Ovary (tissue), 9 donors: ENCODE measurements around the gene XIRP2. TPM values are rescaled to one million over a fixed set of nuclear protein-coding genes. Genes with fewer than 3 reads are reported as not detected.

ENCODE experiments used
- DNase-seq, 5 donors: peaks; one replicate each; pipeline ENCODE4 v3.0.0-alpha.2; 2019 to 2020
- H3K27ac ChIP-seq, 2 donors: fragments of 200-600 bp; one replicate each; pipeline versions ENCODE4 v1.5.1 to v1.8.0; 2019 to 2022
- H3K27me3 ChIP-seq: fragments of 200-600 bp; one replicate; pipeline ENCODE4 v1.8.0; 2022
- H3K36me3 ChIP-seq: fragments of 200-600 bp; sonication (generic); one replicate; pipeline ENCODE4 v1.5.1; 2019
- H3K4me1 ChIP-seq: one replicate; pipeline ENCODE4 v1.8.1; 2013; ENCODE audit warnings: mild to moderate bottlenecking, moderate library complexity; ENCODE audit not compliant: insufficient read depth
- H3K4me3 ChIP-seq: fragments of 200-600 bp; sonication (generic); one replicate; pipeline ENCODE4 v1.5.1; 2017
- H3K9me3 ChIP-seq, 2 donors: fragments of 200-600 bp in 1 of 2; sonication (generic) in 1 of 2; one replicate each; pipeline versions ENCODE4 v1.5.1 to v1.8.1; 2013 to 2019; ENCODE audit warnings: mild to moderate bottlenecking in 1 of 2, moderate library complexity in 1 of 2
- EP300 ChIP-seq: sonication (generic); formaldehyde crosslinking; IDR thresholded peaks from one replicate; pipeline ENCODE4 v1.6.1; 2017; ENCODE audit warnings: antibody characterized with exemption
- POLR2A ChIP-seq: fragments of 450-650 bp; IDR thresholded peaks from one replicate; pipeline ENCODE4 v1.6.1; 2017; ENCODE audit warnings: antibody characterized with exemption, mild to moderate bottlenecking, moderate library complexity
- WGBS, 3 donors: extraction: QIAGEN DNeasy Blood & Tissue Kit in 1 of 3; methylation state at CpG; one replicate each; pipeline versions ENCODE4 v1.1.5 to v1.1.7; 2013 to 2017; 5-methylcytosine and 5-hydroxymethylcytosine counted together
- intact Hi-C, 4 donors: fragments of 100-400 bp; cut with DNase I; formaldehyde crosslinking; loops; one replicate each; pipeline versions ENCODE4 v1.11.0 to v1.15.1; 2022 to 2023
- polyA plus RNA-seq, 2 donors: library from polyadenylated mRNA; stranded (reverse); fragments of 200-250 nt in 1 of 2; fragments of 350-450 nt in 1 of 2; fragmentation: Illumina TruSeq in 1 of 2; extraction: RNeasy Lipid Tissue Mini Kit (QIAGEN cat#74804) in 1 of 2; gene quantifications; one replicate each; pipeline ENCODE4 v1.2.3, GENCODE V29; 2013 to 2014
- total RNA-seq, 7 donors: library from RNA; depleted of rRNA in 2 of 7; stranded (reverse); fragments of >200 nt in 2 of 7; fragmentation: NEBNext Ultra II Directional in 3 of 7; extraction: Animal tissue kit (Norgen Biotek cat#: 25700) in 3 of 7; gene quantifications; one replicate each; pipeline versions ENCODE4 v1.1.0 to v1.2.4, GENCODE V29; 2016 to 2023
- TF ChIP-seq, protein P1 (sequence below), 3 donors: fragments of 450-650 bp in 2 of 3; fragments of 200-600 bp in 1 of 3; IDR thresholded peaks; one replicate each; pipeline versions ENCODE4 v1.5.1 to v1.8.0; 2016 to 2022; ENCODE audit warnings: antibody characterized with exemption in 3 of 3, mild to moderate bottlenecking in 1 of 3
- donor health status: DM: no; HTN: no; CAD: no; lungs with moderate emphysema.
- donor health status: DM: no; HTN: no; CAD: no.
- donor health status: Bipolar disorder and iron deficiency.
- donor health status: DM: yes; HTN: yes; CAD: no.
- donor health status: DM: no; HTN: no; CAD: no.
- donor health status: DM: yes; HTN: yes; CAD: no.

XIRP2 gene
- total and polyA plus RNA-seq, 9 donors, result 0.03 to 0.47 (median 0.12) TPM; not detected in 4

DNA sequence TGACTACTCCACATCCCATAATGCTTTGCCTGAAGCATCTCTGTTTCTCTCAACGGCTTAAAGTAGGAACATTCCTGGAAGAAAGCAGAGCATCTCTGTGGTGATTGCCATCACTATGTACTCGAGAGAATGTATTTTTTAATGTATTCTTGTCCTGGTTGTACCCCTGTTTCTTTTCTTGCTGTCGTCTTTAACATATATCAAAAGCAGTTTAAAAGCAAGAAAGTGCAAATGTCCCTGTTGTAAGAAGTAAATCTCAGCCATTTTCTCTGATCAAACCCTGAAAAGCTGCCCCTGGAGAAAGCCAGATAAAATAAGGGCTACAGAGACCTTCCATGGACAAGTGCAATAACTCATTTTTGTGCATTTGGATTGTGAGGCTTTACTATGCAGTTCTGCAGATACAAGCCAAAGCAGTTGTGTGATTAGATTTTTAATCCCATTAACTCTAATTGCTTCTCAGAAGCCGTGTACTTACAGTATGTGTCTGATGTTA is 70.8 kb downstream of the XIRP2 start:
- Histone ChIP-seq H3K27me3 (no peaks in the 10 kb centered on the region), H3K4me1 (no peaks in the 10 kb centered on the region), H3K9me3 (no peaks in the 10 kb centered on the region), H3K36me3 (no peaks in the 10 kb centered on the region), H3K27ac (no peak overlapping the region), H3K4me3 (no peak overlapping the region)
- intact Hi-C loops, result no loop called here
- TF ChIP-seq, protein P1, sequence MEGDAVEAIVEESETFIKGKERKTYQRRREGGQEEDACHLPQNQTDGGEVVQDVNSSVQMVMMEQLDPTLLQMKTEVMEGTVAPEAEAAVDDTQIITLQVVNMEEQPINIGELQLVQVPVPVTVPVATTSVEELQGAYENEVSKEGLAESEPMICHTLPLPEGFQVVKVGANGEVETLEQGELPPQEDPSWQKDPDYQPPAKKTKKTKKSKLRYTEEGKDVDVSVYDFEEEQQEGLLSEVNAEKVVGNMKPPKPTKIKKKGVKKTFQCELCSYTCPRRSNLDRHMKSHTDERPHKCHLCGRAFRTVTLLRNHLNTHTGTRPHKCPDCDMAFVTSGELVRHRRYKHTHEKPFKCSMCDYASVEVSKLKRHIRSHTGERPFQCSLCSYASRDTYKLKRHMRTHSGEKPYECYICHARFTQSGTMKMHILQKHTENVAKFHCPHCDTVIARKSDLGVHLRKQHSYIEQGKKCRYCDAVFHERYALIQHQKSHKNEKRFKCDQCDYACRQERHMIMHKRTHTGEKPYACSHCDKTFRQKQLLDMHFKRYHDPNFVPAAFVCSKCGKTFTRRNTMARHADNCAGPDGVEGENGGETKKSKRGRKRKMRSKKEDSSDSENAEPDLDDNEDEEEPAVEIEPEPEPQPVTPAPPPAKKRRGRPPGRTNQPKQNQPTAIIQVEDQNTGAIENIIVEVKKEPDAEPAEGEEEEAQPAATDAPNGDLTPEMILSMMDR (IDR thresholded peaks at IDR 0.05), result no peak
- TF ChIP-seq POLR2A (no peak), EP300 (no peak)
- WGBS, 3 donors, result 16 to 19% (median 16%) methylated on average over 4 of the region's 4 CpGs
- DNase-seq, result no peak

DNA sequence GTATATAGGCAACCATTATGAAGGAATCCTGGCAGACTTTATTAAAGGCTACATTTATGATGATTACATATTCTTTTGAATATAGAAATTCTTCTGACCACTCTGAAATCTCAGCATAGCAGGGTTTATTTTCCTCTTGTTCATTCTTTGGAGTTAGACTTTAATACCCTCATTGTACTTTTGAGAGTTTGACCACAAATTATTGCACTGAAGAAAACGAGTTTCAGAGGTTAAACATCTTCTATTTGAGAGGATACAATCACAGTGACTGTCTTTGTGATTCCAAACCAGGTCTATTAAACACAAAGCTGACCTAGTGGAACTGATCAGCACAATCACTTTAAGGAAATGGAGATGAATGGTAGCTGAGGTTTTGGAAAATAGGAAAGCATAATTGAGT is 71.3 kb downstream of the XIRP2 start:
- no peak for DNase-seq
- intact Hi-C loops, result no loop called here
- TF ChIP-seq EP300 (no peak), POLR2A (no peak)
- TF ChIP-seq, protein P1 (IDR thresholded peaks at IDR 0.05), result no peak
- no peaks in the 10 kb centered on the region for H3K36me3 ChIP-seq
- 20 to 55% (median 45%) methylated on average over 1 of the region's 1 CpG for WGBS, 3 donors
- H3K9me3 ChIP-seq, result no peaks in the 10 kb centered on the region
- H3K4me3 ChIP-seq, result no peak overlapping the region
- H3K4me1 ChIP-seq, result no peaks in the 10 kb centered on the region
- H3K27ac ChIP-seq, result no peak overlapping the region
- H3K27me3 ChIP-seq, result no peaks in the 10 kb centered on the region

DNA sequence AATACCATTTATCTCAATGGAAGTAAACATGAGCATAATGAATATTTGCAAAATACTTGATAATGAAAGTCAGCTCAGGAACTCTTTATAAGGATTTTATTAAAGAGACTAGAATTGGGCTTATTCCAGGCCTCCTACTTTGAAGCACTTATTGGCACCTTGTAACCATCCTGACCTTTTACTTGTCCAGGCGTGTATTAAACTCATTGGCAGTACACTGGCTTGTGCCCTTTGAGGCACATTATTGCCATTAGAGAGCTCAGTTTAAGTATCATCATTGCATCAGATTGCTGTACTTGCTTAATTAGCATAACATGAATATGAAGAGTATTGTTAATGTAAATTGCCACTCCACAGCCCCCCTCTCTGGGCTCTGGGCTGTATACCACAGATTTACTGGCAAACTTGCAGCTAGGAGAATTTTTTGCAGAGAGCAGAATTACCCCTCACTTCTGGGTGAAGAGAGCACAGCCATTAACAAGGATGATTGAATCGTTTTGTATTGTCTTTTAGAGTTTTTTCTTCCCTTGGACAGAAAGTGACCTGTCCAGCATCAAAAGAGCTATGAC is 72.5 kb downstream of the XIRP2 start:
- Histone ChIP-seq H3K4me1 (no peaks in the 10 kb centered on the region), H3K27me3 (no peaks in the 10 kb centered on the region), H3K9me3 (no peaks in the 10 kb centered on the region), H3K36me3 (no peaks in the 10 kb centered on the region), H3K4me3 (no peak overlapping the region), H3K27ac (no peak overlapping the region)
- no peak for DNase-seq
- intact Hi-C loops, result no loop called here
- WGBS, 3 donors, result 41 to 50% (median 47%) methylated on average over 2 of the region's 2 CpGs
- TF ChIP-seq EP300, result no peak
- TF ChIP-seq, protein P1 (IDR thresholded peaks at IDR 0.05), result no peak
- TF ChIP-seq POLR2A, result no peak

DNA sequence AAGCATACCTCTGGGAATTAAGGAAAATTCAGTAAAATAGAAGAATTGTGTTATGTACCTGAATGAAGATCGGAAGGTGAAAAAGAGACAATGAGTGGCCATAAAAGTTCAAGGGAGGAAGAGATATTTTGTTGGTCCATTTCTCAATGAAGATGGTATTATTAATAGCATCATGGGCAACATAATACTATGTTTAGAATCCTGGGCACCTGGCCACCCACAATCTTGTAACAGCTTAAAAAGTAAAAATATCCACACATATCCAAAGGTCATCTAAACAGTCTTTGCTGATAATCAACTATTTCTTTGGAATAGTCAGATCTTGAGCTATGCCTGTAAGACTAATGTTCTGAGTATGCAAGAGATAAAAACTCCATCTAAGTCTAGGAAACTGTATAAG is 73.7 kb downstream of the XIRP2 start:
- Histone ChIP-seq H3K4me3 (no peak overlapping the region), H3K27ac (no peak overlapping the region), H3K27me3 (no peaks in the 10 kb centered on the region), H3K9me3 (no peaks in the 10 kb centered on the region), H3K4me1 (no peaks in the 10 kb centered on the region), H3K36me3 (no peaks in the 10 kb centered on the region)
- intact Hi-C loops, result no loop called here
- TF ChIP-seq, protein P1 (IDR thresholded peaks at IDR 0.05), result no peak
- TF ChIP-seq POLR2A, result no peak
- no peak for TF ChIP-seq EP300
- WGBS, 3 donors, result 89 to 94% (median 90%) methylated on average over 1 of the region's 1 CpG
- DNase-seq, result no peak
